Measurements from ENCODE around the gene KCND2. TPM values are rescaled to one million over a fixed set of nuclear protein-coding genes. Genes with fewer than 3 reads are reported as not detected.

KCND2 gene
- total RNA-seq, 2 experiments from 2014 or later: not detected

- no peaks in the 10 kb centered on the region for H3K36me3 Mint-ChIP-seq
- H3K27me3 Mint-ChIP-seq: no peaks in the 10 kb centered on the region
- no peak overlapping the region for H3K27ac Mint-ChIP-seq
- no peaks in the 10 kb centered on the region for H3K4me1 Mint-ChIP-seq
- no peak overlapping the region for H3K4me3 Mint-ChIP-seq
- no peak for DNase-seq
- H3K9me3 Mint-ChIP-seq: no peaks in the 10 kb centered on the region
Measured at GRCh38 chr7:120413164-120413563, 140.2 kb downstream of the KCND2 start.

GRCh38 chr7:120417244-120417979 lies 144.4 kb downstream of the KCND2 start:
- no peak overlapping the region for H3K27ac Mint-ChIP-seq
- no peaks in the 10 kb centered on the region for H3K27me3 Mint-ChIP-seq
- H3K4me3 Mint-ChIP-seq: no peak overlapping the region
- H3K9me3 Mint-ChIP-seq: no peaks in the 10 kb centered on the region
- DNase-seq: no peak
- no peaks in the 10 kb centered on the region for H3K36me3 Mint-ChIP-seq
- H3K4me1 Mint-ChIP-seq: no peaks in the 10 kb centered on the region

- no peak for DNase-seq
- no peaks in the 10 kb centered on the region for H3K27me3 Mint-ChIP-seq
- H3K4me1 Mint-ChIP-seq: no peaks in the 10 kb centered on the region
- H3K4me3 Mint-ChIP-seq: no peak overlapping the region
- no peaks in the 10 kb centered on the region for H3K9me3 Mint-ChIP-seq
- no peaks in the 10 kb centered on the region for H3K36me3 Mint-ChIP-seq
- H3K27ac Mint-ChIP-seq: no peak overlapping the region
Measured at GRCh38 chr7:120421151-120421651, 148.2 kb downstream of the KCND2 start.

- Mint-ChIP-seq H3K4me3 (no peak overlapping the region), H3K36me3 (no peaks in the 10 kb centered on the region), H3K4me1 (no peaks in the 10 kb centered on the region), H3K27me3 (no peaks in the 10 kb centered on the region), H3K9me3 (peaks cover 1% of the 10 kb centered on the region), H3K27ac (no peak overlapping the region)
- no peak for DNase-seq
Measured at GRCh38 chr7:120431016-120431415, 158.0 kb downstream of the KCND2 start.

GRCh38 chr7:120436487-120437060 lies 163.6 kb downstream of the KCND2 start:
- H3K27ac Mint-ChIP-seq: no peak overlapping the region
- no peak for DNase-seq
- H3K9me3 Mint-ChIP-seq: no peaks in the 10 kb centered on the region
- H3K4me1 Mint-ChIP-seq: no peaks in the 10 kb centered on the region
- no peaks in the 10 kb centered on the region for H3K36me3 Mint-ChIP-seq
- no peaks in the 10 kb centered on the region for H3K27me3 Mint-ChIP-seq
- no peak overlapping the region for H3K4me3 Mint-ChIP-seq

- Mint-ChIP-seq H3K9me3 (peaks cover 2% of the 10 kb centered on the region), H3K4me1 (no peaks in the 10 kb centered on the region), H3K27ac (no peak overlapping the region), H3K36me3 (no peaks in the 10 kb centered on the region), H3K4me3 (no peak overlapping the region), H3K27me3 (no peaks in the 10 kb centered on the region)
- DNase-seq: no peak
Measured at GRCh38 chr7:120441850-120442249, 168.9 kb downstream of the KCND2 start.

- no peak overlapping the region for H3K27ac Mint-ChIP-seq
- H3K27me3 Mint-ChIP-seq: no peaks in the 10 kb centered on the region
- no peaks in the 10 kb centered on the region for H3K4me1 Mint-ChIP-seq
- H3K9me3 Mint-ChIP-seq: peaks cover 2% of the 10 kb centered on the region
- H3K4me3 Mint-ChIP-seq: no peak overlapping the region
- DNase-seq: no peak
- no peaks in the 10 kb centered on the region for H3K36me3 Mint-ChIP-seq
Measured at GRCh38 chr7:120442838-120443237, 169.9 kb downstream of the KCND2 start.

- no peaks in the 10 kb centered on the region for H3K4me1 Mint-ChIP-seq
- no peak overlapping the region for H3K4me3 Mint-ChIP-seq
- no peaks in the 10 kb centered on the region for H3K27me3 Mint-ChIP-seq
- DNase-seq: no peak
- peaks cover 2% of the 10 kb centered on the region for H3K9me3 Mint-ChIP-seq
- H3K36me3 Mint-ChIP-seq: no peaks in the 10 kb centered on the region
- no peak overlapping the region for H3K27ac Mint-ChIP-seq
Measured at GRCh38 chr7:120444650-120445049, 171.7 kb downstream of the KCND2 start.

- H3K27me3 Mint-ChIP-seq: no peaks in the 10 kb centered on the region
- H3K9me3 Mint-ChIP-seq: peaks cover 3% of the 10 kb centered on the region
- DNase-seq: no peak
- no peak overlapping the region for H3K4me3 Mint-ChIP-seq
- no peaks in the 10 kb centered on the region for H3K36me3 Mint-ChIP-seq
- no peak overlapping the region for H3K27ac Mint-ChIP-seq
- H3K4me1 Mint-ChIP-seq: no peaks in the 10 kb centered on the region
Measured at GRCh38 chr7:120445276-120445675, 172.3 kb downstream of the KCND2 start.

- no peak overlapping the region for H3K27ac Mint-ChIP-seq
- no peaks in the 10 kb centered on the region for H3K4me1 Mint-ChIP-seq
- peaks cover 8% of the 10 kb centered on the region for H3K9me3 Mint-ChIP-seq
Measured at GRCh38 chr7:120452665-120453064, 179.7 kb downstream of the KCND2 start.

GRCh38 chr7:120456699-120457098 lies 183.7 kb downstream of the KCND2 start:
- Mint-ChIP-seq H3K27ac (no peak overlapping the region), H3K9me3 (peaks cover 6% of the 10 kb centered on the region), H3K4me3 (no peak overlapping the region), H3K27me3 (no peaks in the 10 kb centered on the region), H3K36me3 (no peaks in the 10 kb centered on the region), H3K4me1 (no peaks in the 10 kb centered on the region)
- DNase-seq: no peak

More at GRCh38 chr7:120452665-120453064, 179.7 kb downstream of the KCND2 start:
- Mint-ChIP-seq H3K27me3 (no peaks in the 10 kb centered on the region), H3K4me3 (no peak overlapping the region), H3K36me3 (no peaks in the 10 kb centered on the region)
- DNase-seq: no peak

- H3K27ac Mint-ChIP-seq: no peak overlapping the region
- no peak overlapping the region for H3K4me3 Mint-ChIP-seq
- H3K27me3 Mint-ChIP-seq: no peaks in the 10 kb centered on the region
- H3K4me1 Mint-ChIP-seq: no peaks in the 10 kb centered on the region
- peaks cover 4% of the 10 kb centered on the region for H3K9me3 Mint-ChIP-seq
- no peak for DNase-seq
- no peaks in the 10 kb centered on the region for H3K36me3 Mint-ChIP-seq
Measured at GRCh38 chr7:120460949-120461348, 188.0 kb downstream of the KCND2 start.

- Mint-ChIP-seq H3K27ac (no peak overlapping the region), H3K4me1 (no peaks in the 10 kb centered on the region)
Measured at GRCh38 chr7:120462991-120463390, 190.0 kb downstream of the KCND2 start.

GRCh38 chr7:120464104-120464503 lies 191.1 kb downstream of the KCND2 start:
- Mint-ChIP-seq H3K9me3 (peaks cover 2% of the 10 kb centered on the region), H3K36me3 (no peaks in the 10 kb centered on the region), H3K4me3 (no peak overlapping the region), H3K4me1 (no peaks in the 10 kb centered on the region), H3K27me3 (no peaks in the 10 kb centered on the region), H3K27ac (no peak overlapping the region)
- no peak for DNase-seq

More at GRCh38 chr7:120462991-120463390, 190.0 kb downstream of the KCND2 start:
- DNase-seq: no peak
- H3K4me3 Mint-ChIP-seq: no peak overlapping the region
- no peaks in the 10 kb centered on the region for H3K36me3 Mint-ChIP-seq
- H3K27me3 Mint-ChIP-seq: no peaks in the 10 kb centered on the region
- peaks cover 2% of the 10 kb centered on the region for H3K9me3 Mint-ChIP-seq

- no peak for DNase-seq
- H3K36me3 Mint-ChIP-seq: no peaks in the 10 kb centered on the region
- no peaks in the 10 kb centered on the region for H3K27me3 Mint-ChIP-seq
- H3K27ac Mint-ChIP-seq: no peak overlapping the region
- H3K4me3 Mint-ChIP-seq: no peak overlapping the region
- H3K9me3 Mint-ChIP-seq: peaks cover 2% of the 10 kb centered on the region
- H3K4me1 Mint-ChIP-seq: no peaks in the 10 kb centered on the region
Measured at GRCh38 chr7:120467676-120468075, 194.7 kb downstream of the KCND2 start.

GRCh38 chr7:120468611-120469010 lies 195.6 kb downstream of the KCND2 start:
- H3K4me1 Mint-ChIP-seq: no peaks in the 10 kb centered on the region
- no peaks in the 10 kb centered on the region for H3K36me3 Mint-ChIP-seq
- DNase-seq: no peak
- H3K9me3 Mint-ChIP-seq: peaks cover 2% of the 10 kb centered on the region
- H3K27ac Mint-ChIP-seq: no peak overlapping the region
- no peak overlapping the region for H3K4me3 Mint-ChIP-seq
- no peaks in the 10 kb centered on the region for H3K27me3 Mint-ChIP-seq

Data from activated naive CD8-positive, alpha-beta T cell treated with anti-CD3 and anti-CD28 coated beads for 36 hours (primary cell).